ENCODE results near the gene SLC52A3. TPM values are rescaled to one million over a fixed set of nuclear protein-coding genes. Genes with fewer than 3 reads are reported as not detected.

SLC52A3 gene
- total RNA-seq, 1 experiment from 2014 or later: 0.14 TPM

DNA sequence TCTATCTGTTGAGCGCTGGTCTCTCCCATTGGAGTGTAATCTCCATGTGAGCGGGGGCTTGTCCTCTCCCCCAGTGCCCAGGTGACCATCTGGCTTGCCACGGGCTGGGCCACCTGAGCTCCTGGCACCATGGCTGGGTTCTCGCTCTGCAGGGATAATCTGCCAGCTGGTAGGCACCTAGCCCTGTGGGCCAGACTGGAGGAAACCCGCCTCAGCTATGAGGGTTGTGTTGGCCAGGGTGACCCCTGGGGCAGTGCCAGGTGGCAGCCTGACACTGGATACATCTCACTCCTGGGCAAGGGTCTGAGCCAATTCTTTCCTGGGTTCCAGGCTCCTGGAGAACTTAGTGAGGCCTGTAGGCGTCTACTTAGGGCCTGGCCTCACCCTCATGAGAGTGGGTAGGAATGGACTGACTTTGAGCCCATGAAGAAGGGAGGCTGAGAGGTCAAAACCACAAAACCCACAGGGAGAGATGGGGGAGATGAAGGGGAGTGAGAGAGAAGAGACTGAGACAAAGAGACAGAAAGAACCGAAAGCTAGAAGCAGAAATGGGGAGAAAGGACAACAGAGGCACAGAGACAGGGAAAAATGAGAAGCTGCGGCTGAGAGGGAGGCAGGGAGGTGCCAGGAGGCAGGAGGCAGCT lies 5.8 kb upstream of the SLC52A3 start:
- H3K36me3 Mint-ChIP-seq (ENCODE audit: insufficient read depth, unreplicated experiment): no peaks in the 10 kb centered on the region
- no peak overlapping the region for H3K4me3 Mint-ChIP-seq (ENCODE audit: unreplicated experiment)
- DNase-seq (ENCODE audit: unreplicated experiment): no peak
- TF ChIP-seq, protein P1, sequence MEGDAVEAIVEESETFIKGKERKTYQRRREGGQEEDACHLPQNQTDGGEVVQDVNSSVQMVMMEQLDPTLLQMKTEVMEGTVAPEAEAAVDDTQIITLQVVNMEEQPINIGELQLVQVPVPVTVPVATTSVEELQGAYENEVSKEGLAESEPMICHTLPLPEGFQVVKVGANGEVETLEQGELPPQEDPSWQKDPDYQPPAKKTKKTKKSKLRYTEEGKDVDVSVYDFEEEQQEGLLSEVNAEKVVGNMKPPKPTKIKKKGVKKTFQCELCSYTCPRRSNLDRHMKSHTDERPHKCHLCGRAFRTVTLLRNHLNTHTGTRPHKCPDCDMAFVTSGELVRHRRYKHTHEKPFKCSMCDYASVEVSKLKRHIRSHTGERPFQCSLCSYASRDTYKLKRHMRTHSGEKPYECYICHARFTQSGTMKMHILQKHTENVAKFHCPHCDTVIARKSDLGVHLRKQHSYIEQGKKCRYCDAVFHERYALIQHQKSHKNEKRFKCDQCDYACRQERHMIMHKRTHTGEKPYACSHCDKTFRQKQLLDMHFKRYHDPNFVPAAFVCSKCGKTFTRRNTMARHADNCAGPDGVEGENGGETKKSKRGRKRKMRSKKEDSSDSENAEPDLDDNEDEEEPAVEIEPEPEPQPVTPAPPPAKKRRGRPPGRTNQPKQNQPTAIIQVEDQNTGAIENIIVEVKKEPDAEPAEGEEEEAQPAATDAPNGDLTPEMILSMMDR (IDR thresholded peaks at IDR 0.05; ENCODE audit: unreplicated experiment): no peak
- H3K9me3 Mint-ChIP-seq (ENCODE audit: unreplicated experiment): no peaks in the 10 kb centered on the region
- ChIA-PET POLR2A (no interaction called here), CTCF (interaction anchor here (0.9 kb wide), 1 partner anchor 45 kb away, joined by 9 read pairs; no protein-coding TSS in a partner anchor)
- H3K27ac Mint-ChIP-seq (ENCODE audit: low read depth, unreplicated experiment): no peak overlapping the region
- H3K4me1 Mint-ChIP-seq (ENCODE audit: insufficient read depth, unreplicated experiment): no peaks in the 10 kb centered on the region
- intact Hi-C loops (cut with micrococcal nuclease): no loop called here
- BruUV-seq (replicated peaks): no TSS peak
- peaks cover 15% of the 10 kb centered on the region for H3K27me3 Mint-ChIP-seq (ENCODE audit: insufficient read depth, unreplicated experiment)

DNA sequence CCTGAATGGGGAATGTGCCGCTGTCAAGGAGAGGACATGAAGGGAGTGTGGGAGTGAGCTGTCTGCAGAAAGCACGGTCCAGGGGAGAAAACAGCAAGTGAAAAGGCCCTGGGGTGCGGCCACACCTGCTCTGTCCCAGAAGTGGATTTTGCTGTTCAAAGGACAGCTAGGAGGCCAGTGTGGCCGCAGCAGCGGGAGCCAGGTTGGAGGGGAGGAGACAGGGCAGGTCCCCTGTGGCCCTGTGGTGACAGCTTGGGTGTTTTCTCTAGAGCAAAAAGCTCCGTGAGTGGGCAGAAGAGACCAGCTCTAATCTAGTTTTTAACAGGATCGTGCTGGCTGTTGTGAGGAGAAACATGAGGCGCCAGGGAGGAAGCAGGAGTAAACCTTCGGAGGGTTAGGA lies 4.5 kb upstream of the SLC52A3 start:
- Mint-ChIP-seq H3K4me3 (ENCODE audit: unreplicated experiment) (no peak overlapping the region), H3K27ac (ENCODE audit: low read depth, unreplicated experiment) (no peak overlapping the region), H3K9me3 (ENCODE audit: unreplicated experiment) (no peaks in the 10 kb centered on the region), H3K36me3 (ENCODE audit: insufficient read depth, unreplicated experiment) (no peaks in the 10 kb centered on the region), H3K27me3 (ENCODE audit: insufficient read depth, unreplicated experiment) (peaks cover 15% of the 10 kb centered on the region), H3K4me1 (ENCODE audit: insufficient read depth, unreplicated experiment) (no peaks in the 10 kb centered on the region)
- intact Hi-C loops (cut with micrococcal nuclease): no loop called here
- TF ChIP-seq, protein P1 (IDR thresholded peaks at IDR 0.05; ENCODE audit: unreplicated experiment): no peak
- ChIA-PET CTCF (interaction anchor here (0.9 to 1.5 kb wide), 3 partner anchors 184 to 212 kb away, joined by 3 to 6 read pairs (median 5); no protein-coding TSS in a partner anchor), POLR2A (no interaction called here)
- no peak for DNase-seq (ENCODE audit: unreplicated experiment)
- BruUV-seq (replicated peaks): no TSS peak

DNA sequence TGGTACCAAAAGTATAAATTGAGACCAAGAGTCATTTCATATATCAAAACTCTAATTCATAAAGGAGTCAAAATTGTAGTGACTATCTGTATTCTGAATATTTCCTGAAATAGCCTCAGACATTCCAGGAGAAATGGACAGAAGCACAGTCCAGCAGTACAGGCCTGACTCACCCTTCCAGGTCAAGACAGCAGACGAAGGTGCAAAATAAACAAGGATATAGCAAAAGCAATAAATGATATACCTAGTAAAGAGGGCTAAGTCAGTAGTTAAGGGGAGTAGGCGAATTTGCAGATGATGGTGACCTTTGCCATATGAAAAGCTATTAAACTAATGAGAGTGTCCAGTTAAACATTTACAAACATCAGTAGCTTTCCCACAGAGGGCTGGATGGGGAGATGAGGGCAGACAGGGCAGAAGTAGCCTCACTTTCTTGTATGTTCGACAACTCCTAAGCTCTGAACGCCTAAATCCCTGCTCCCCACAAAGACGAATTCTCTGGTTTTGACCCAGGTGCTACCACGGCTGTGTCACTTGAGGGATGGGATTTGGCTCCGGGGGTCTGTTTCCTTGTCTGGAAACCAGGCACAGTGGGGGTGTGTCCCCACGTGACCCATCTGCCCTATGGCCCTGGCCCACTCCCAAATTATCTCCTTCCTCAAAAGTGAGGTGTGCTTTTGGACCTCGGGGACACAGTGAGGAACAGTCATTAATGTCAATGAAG lies 3.6 kb upstream of the SLC52A3 start:
- Mint-ChIP-seq H3K4me3 (ENCODE audit: unreplicated experiment) (no peak overlapping the region), H3K27ac (ENCODE audit: low read depth, unreplicated experiment) (no peak overlapping the region), H3K9me3 (ENCODE audit: unreplicated experiment) (no peaks in the 10 kb centered on the region), H3K27me3 (ENCODE audit: insufficient read depth, unreplicated experiment) (peaks cover 15% of the 10 kb centered on the region), H3K4me1 (ENCODE audit: insufficient read depth, unreplicated experiment) (no peaks in the 10 kb centered on the region), H3K36me3 (ENCODE audit: insufficient read depth, unreplicated experiment) (no peaks in the 10 kb centered on the region)
- no peak for DNase-seq (ENCODE audit: unreplicated experiment)
- POLR2A ChIA-PET: no interaction called here
- no TSS peak for BruUV-seq (replicated peaks)
- CTCF ChIA-PET: no interaction called here
- intact Hi-C loops (cut with micrococcal nuclease): no loop called here
- TF ChIP-seq, protein P1 (IDR thresholded peaks at IDR 0.05; ENCODE audit: unreplicated experiment): no peak

DNA sequence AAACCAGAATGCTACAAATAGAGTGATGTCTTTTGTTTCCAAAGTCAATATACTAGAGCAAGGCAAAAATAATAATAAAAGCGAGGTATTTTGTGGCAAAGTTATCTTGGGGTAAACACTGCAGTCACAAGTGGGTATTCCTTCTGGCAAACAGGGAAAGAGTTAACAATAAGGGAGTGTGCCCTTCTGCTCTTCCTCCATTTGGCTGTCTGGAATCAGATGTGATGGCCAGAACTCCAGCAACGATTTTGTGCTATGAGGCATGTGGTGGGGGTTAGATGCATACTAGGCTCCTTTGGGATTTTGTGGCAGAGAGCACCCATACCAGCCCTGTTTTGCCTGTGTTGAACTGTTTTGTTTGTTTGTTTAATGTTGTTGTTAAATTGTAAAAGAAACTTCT lies 2.4 kb upstream of the SLC52A3 start:
- no peaks in the 10 kb centered on the region for H3K4me1 Mint-ChIP-seq (ENCODE audit: insufficient read depth, unreplicated experiment)
- no peak overlapping the region for H3K4me3 Mint-ChIP-seq (ENCODE audit: unreplicated experiment)
- BruUV-seq (replicated peaks): no TSS peak
- TF ChIP-seq, protein P1 (IDR thresholded peaks at IDR 0.05; ENCODE audit: unreplicated experiment): no peak
- no peaks in the 10 kb centered on the region for H3K9me3 Mint-ChIP-seq (ENCODE audit: unreplicated experiment)
- no peak overlapping the region for H3K27ac Mint-ChIP-seq (ENCODE audit: low read depth, unreplicated experiment)
- intact Hi-C loops (cut with micrococcal nuclease): no loop called here
- ChIA-PET POLR2A (interaction anchor here (0.7 kb wide), 1 partner anchor 185 kb away, joined by 6 read pairs; no protein-coding TSS in a partner anchor), CTCF (no interaction called here)
- DNase-seq (ENCODE audit: unreplicated experiment): no peak
- H3K27me3 Mint-ChIP-seq (ENCODE audit: insufficient read depth, unreplicated experiment): peaks cover 15% of the 10 kb centered on the region
- H3K36me3 Mint-ChIP-seq (ENCODE audit: insufficient read depth, unreplicated experiment): no peaks in the 10 kb centered on the region

Data from MCF 10A (cell line).